Stimulated activated naive CD4-positive, alpha-beta T cell treated with Interleukin-2 at 50 U/mL for 16 hours (primary cell): ENCODE data around the gene SKIC8.

Source experiments
- DNase-seq: peaks from one replicate; lab custom pipeline; 2025; lab: John Stamatoyannopoulos, UW

The SKIC8 gene

DNA sequence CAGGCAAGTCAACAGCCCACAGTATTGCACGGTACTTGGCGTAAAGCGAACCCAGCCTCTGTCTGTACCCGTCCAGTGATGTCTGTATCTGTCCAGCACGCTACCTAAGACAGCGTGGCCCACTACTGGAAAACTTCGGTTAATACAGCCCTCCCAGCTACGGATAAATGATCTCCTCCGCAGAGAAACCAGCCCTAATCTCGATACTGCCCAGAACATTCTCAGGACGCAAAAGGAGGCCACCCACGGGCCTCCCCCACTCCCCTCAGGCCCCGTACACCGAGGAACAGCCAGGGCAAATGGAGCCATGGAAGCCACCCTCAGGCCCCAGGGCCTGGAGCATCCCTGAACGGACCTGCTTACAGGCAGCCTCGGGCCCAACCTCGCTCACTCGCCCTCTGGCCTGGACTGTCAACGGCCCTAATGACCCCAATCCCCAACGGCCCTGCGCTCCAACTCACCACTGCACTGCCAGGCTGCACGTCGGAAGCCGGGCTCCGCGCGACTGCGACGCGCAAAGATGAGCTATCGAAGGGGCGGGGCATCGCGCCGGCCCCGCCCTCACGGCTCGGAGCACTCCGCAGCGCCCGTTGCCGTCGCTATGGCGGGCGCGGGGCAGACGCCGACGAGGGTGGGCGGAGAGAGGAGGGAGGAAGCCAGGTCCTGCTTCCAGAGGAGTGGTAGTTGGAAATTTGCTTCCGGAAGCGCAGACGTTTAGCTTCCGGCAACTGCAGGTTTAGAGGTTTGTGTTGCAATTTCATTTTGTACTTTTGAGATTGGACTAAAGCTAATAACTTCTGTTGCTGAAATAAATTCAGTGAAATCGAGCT, at the start of gene SKIC8:
TSS of gene SKIC8 (minus strand) at position 509 of the 830 bp plus-strand sequence. CDS start 3,923 bp downstream, outside the sequence.
- DNase-seq, result peak; percentile 87

GRCh38 chr15:78347586-78348543, 48.5 kb upstream of the SKIC8 start:
- no peak for DNase-seq

DNA sequence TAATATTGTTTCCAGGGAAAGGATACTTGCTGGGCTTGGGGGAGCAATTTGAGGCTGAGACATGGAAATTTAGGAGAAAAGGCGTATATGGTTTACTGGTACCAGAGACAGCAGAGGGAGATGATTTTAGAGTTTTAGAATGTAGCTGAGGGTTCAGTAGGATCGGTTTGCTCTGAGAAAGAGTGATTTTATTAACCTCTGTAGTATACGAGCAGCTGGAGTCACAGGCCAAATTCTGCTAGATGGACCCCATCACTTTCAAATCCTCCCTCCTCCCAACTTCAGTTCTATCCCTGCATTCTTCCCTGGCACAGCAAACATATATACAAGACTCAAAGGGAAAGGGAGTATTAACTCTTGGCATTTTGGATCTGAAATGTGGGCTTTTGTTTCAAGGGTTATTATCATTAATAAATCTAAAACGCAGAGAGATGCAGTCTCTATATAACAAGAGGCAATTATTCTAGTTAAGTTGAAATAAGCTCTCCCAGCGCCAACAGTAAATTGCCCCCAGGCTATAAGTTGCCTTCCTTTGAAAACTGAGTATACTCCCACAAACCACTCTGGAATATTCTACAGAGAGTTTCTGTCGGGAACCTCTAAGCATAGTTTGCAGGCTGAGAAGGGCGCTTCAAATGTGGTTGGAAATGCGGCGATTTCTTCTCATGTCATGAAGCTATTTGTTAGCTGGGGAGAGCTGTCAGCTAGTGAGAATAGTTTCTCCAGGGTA, 46.2 kb upstream of the SKIC8 start:
- DNase-seq, result no peak

DNA sequence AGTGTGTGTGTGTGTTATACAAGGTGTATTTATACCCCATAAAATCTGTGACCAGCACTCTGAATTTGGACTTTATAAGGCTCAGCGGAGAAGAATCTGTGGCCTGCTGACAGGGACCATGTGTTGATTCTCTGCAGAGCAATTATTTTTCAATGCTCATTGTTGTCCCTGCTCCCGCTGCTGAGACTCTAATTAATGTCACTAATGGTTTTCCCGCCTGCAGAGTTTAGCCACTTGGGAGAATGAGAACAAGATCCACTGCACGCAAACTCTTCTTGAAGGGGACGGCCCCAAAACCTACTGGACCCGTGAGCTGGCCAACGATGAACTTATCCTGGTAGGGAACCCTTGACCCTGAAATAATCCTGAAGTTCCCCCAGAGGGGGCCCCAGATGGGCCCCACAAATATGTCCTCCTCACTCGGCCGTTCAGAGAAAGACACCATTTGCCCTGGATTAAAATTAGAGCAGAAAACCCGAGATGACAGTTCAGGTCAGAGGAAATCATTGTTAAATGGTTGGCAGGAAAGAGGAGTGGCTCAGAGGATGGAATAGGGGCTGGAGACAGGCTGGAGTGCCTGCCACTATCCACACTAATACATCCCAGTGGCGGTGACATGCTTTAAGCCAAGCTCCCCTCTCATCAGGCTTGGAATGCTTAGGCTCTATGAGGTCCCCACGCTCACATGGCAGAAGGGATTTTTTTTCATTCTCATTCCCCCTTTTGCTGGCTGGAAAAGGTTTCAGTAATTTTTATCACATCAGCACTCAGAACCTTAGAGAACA, 44.1 kb upstream of the SKIC8 start:
- no peak for DNase-seq

- DNase-seq, result no peak
Measured at GRCh38 chr15:78342021-78342420, 42.6 kb upstream of the SKIC8 start.

DNA sequence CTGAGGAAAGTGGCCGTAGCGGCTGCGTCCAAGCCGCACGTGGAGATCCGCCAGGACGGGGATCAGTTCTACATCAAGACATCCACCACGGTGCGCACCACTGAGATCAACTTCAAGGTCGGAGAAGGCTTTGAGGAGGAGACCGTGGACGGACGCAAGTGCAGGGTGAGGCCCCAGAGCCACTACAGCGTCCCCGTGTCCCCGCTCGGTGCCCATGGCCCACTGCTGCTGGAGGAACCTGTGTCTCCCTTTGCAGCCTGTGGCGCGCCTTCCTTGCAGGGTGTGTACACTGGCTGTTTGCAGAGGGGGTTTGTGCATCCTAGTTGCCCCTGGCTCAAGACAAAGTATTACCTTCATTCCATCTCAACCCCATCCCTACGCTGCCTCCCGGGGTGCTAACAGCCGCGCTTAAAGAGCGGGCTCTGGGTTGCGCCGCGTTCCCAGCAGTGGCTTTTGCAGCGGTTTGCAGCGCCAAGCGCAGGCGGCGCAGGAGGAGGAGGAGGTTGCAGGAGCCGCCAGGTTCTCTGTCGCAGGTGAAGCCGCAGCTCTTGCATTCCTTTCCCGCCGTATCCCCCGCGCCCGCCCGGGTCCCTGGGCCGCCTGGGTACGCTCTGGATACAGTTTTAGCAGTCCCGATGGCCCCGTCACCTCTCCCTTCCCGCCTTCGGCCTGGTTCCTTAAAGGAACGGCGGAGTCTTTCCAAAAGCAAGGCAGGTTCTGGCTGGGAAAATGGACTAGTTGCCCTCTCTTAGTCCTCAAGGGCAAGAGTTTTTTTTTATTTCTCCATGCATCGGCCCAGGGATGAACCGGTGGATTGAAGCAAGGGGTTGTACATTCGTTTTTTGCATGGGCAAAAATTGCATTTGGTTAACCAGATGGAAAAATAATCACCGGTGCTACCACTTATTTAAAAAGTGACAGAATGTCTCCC, 41.9 kb upstream of the SKIC8 start:
- no peak for DNase-seq

DNA sequence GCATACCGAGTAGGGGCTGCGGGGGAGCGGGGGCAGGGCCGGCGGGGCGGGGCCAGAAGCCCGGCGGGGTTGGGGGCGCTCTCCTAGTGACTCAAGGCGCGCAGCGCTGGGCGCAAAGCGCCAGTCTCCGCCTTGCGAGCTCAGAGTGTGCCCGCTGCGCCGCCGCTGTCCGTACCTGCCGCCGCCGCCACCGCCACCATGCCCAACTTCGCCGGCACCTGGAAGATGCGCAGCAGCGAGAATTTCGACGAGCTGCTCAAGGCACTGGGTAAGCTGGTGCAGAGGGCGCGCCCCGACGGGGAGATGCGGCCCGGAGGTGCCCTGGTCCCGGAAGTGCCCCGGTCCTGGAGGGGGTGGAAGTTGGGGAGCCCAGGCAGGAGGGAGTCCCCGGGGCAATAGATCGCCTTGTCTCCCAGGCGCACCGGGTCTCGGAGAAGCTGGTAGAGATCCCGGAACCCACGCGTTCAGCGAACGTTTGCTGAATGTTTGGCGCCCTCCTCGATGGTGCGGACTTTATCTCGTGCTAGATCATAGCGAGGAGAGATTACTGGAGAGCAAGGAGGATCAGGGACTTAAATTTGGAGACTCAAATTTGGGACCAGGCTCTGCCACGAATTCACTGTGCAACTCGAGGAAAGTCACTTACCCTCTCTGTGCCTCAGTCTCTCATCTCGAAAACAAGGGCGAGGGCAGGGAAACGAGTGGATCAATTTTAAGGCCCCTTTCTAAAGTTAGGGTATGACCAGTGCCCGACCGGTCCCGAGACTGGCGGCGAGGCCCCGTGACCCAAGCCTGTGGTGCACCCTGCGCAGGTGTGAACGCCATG, 41.0 kb upstream of the SKIC8 start, which contains the start of gene CRABP1:
TSS of gene CRABP1 (plus strand) at position 123 of the 826 bp plus-strand sequence. CDS start at position 199, 76 bp downstream.
- no peak for DNase-seq

DNA sequence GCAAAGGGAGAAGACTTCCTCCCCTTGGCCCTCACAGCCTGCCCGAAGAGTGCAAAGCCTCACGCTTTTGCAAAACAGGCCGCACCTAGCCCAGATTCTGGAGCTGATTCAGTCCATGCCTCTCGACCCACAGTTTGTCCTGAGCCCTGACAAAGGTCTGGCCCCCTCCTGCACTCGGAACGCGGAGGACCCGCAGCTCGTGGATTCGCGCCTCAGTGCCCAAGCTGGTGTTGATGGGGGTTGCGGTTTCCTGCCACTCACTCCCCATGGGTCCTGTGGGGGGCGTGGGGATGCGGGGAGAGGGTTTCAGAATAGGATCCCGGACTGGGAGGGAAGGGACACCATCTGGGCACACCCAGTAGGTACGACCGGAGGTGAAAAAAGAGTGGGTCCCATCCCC, 40.1 kb upstream of the SKIC8 start:
- DNase-seq, result no peak

DNA sequence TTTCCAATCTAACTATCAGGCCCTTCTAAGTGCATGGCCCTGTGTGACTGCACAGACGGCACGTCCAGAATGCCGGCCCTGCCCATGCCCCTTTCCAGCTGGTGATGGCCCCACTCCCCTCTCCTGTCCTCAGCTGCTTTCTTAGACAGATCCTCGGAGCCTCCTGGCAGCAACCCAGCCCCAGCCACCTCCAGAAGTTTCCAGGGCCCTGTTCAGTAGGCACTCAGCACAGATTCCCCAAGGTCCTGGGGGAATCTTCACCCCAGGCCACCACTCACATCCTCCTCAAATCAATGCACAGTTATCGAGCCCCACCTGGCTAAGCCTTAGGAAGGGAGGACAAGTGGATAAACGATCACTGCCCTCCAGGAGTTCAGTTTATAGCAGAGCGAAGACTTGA, 39.4 kb upstream of the SKIC8 start:
- DNase-seq, result no peak

DNA sequence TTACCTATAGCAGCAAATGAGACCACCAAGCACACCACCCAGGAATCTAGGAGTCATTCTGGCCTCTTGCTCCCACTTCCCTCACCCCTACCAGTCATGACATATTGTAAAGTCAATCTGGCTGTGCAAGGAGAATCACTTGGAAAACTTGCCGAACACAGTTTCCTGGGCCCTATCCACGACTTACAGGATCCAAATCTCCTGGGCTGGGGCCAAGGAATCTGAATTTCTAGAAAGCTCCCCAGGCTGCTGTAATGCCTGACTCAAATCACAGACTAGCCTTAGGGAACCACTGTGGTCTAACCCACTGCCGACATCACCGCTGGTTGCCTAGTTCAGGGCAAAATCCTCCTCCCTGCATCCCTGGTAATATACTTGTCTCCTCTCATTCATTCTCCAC, 36.6 kb upstream of the SKIC8 start:
- DNase-seq, result no peak

GRCh38 chr15:78334845-78335244, 35.4 kb upstream of the SKIC8 start:
- no peak for DNase-seq

DNA sequence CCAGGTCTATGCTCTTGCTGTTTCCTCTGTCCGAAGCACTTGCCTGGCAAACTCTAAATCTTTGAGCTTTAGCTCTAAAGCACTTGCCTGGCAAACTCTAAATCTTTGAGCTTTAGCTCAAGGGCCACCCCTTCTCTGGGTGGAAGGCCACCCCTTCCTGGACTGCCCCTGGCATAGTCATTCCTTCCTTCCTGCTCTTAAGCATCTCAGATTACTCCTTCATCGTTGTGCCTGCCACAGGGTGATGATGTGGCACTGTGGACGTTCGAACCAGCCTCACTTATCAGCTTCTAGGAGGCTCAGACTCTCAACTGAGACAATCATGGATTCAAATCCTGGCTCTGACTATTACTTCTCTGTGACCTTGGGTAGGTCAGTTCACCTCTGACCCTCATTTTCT, 30.2 kb upstream of the SKIC8 start:
- DNase-seq, result no peak

- no peak for DNase-seq
Measured at GRCh38 chr15:78327466-78327865, 28.1 kb upstream of the SKIC8 start.

GRCh38 chr15:78325092-78325843, 25.9 kb upstream of the SKIC8 start:
- no peak for DNase-seq

DNA sequence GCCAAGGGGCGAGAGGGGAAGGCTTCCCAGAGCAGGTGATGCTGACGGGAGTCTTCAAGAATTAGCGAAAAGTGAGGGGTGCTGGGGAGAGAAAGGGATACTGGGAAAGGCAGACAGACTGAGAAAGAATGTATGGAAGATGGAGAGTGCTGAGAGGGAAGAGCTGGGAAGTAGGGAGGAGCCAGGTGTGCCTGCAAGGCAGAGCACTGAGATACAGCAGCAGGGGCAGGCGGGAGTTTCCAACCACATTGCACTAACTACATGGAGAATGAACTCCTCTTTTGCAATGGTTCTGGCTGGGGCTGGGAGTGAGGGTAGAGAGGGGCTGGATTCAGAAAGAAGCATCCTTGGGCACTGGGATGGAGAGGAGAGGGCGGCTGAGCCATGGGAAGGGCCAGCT, 24.7 kb upstream of the SKIC8 start:
- DNase-seq, result no peak

DNA sequence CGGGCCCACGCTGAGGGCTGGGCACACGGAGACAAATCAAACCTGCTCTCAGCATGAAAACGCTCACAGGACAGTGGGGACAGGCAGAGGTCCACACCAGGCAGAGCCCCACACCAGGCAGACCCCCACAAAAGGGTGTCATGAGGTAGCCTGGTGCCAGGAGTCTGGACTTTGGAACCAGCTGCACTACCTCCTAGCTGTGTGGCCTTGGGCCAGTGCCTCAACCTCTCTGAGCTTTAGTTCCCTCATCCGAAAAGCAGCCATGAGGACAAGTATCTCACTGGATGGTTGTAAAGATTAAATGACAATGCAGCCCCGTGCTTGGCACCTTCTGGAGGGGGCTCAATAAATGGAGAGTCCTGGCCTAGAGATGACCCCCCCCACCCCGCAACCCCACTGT, 24.3 kb upstream of the SKIC8 start:
- no peak for DNase-seq

- DNase-seq, result no peak
Measured at GRCh38 chr15:78322724-78323521, 23.5 kb upstream of the SKIC8 start.

GRCh38 chr15:78322243-78322642, 22.8 kb upstream of the SKIC8 start:
- no peak for DNase-seq
